Choroid plexus epithelial cell (primary cell): Measurements from ENCODE around the gene E4F1.
A peak's percentile ranks its signal among the peaks of the same experiment; 100 is the strongest.

Experiments used
- DNase-seq: peaks from one replicate; pipeline ENCODE4 v3.0.0-alpha.2; 2010; ENCODE audit warnings: low read depth
- H3K4me3 ChIP-seq: 2 replicates; pipeline ENCODE4 v1.5.1; 2011; ENCODE audit warnings: low read depth, mild to moderate bottlenecking, control low read depth, low read length, moderate library complexity
- CTCF ChIP-seq: conservative IDR thresholded peaks from 2 replicates; pipeline ENCODE4 v1.5.1; 2011; ENCODE audit warnings: low read depth, mild to moderate bottlenecking, control low read depth, inconsistent platforms, low read length, moderate library complexity

E4F1 gene

DNA sequence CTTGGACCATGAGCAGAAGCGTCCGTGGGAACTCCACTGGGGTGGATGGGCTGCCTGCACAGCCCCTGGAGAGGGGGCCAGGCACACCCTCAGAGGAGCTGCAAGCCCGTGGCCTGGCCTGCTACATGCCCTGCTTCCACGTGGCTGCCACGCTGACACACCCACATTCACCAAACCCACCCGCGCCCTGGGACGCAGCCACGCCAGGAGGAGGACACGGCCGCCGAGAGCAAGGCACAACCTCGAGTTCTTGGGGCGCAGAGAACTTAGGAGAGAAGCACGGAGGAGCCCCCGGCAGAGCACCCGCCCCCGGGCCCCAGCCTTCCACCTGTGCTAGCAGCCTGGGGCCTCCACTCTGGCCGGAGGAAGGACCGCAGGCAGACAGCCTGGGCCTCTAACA is 45.8 kb upstream of the E4F1 start:
- H3K4me3 ChIP-seq, result no peak overlapping the region
- TF ChIP-seq CTCF, result no peak
- DNase-seq, result no peak

DNA sequence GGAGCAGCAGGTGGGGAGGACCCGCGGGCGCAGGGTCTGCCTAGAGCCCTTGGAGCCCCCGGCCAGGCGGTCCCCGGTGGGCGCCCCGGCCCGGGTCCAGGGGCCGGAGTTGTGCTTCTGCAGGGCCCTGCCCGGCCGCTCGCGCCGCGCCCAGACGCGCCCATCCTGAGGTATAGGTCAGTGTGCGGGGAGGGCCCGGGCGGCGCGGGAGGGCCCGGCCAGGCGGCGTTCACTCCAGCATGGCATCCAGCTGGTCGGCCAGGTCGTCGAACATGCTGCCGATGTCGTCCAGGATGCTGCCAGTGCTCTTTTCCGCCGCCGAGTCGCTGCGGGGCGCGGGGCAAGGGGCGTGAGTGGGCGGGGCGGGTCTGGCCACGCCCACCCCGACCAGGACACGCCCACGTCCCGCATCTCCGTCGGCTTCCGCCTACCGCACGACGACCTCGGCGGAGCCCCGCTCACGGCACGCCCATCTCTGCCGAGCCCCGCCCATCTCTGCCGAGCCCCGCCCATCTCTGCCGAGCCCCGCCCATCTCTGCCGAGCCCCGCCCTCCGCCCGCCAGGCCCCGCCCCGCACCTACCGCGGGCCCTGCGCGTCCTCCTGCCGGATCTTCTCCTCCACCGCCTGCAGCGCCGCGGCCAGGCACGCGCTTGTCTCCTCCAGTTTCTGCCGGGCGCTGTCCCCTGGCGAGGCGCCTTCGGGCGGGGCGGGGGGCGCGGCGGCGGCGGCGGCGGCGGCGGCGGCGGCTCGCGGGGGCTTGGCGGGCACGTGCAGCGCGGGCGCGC is 44.9 kb upstream of the E4F1 start:
- peak; percentile 62 for DNase-seq
- no peak for TF ChIP-seq CTCF
- H3K4me3 ChIP-seq, result no peak overlapping the region

DNA sequence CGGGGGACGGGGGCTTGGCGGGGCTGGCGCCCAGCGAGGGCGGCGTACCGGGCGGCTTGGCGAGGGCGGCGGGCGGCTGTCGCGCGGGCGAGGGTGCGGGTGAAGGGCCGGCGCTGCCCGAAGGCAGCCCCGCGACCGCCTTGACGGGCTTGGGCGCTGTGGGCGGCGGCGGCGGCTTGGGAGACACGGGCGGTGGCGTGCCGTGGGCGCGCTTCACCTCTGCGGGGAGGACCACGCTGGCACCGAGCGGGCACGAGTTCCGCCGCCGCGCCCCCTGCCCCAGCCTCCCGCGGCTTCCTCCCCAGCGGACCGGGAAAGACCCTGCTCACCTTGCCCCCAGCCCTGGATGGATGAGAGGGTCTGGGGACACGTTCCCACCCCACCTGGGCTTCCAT is 44.3 kb upstream of the E4F1 start:
- no peak overlapping the region for H3K4me3 ChIP-seq
- no peak for DNase-seq
- no peak for TF ChIP-seq CTCF

DNA sequence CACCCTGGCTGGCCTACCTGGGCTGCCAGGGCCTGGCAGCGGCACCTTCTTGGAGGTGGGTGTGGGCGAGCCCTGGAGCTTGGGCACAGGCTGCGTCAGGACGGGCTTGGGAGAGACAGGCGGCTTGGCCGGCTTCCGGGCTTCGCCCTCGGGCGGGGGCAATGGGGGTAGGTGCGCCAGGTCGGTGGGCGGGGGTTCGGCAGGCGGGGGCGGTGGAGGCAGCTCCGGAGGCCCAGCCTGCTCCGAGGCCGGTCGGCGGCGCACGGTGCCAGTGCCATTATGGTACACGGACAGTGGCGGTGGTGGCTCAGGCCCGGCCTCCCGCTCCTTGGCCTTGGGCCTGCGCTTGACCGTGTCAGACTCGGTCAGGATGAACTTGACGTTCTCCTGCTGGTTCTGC is 43.8 kb upstream of the E4F1 start:
- no peak for TF ChIP-seq CTCF
- no peak overlapping the region for H3K4me3 ChIP-seq
- DNase-seq, result no peak

GRCh38 chr16:2180461-2180860 is 42.9 kb upstream of the E4F1 start:
- H3K4me3 ChIP-seq, result no peak overlapping the region
- no peak for DNase-seq
- TF ChIP-seq CTCF, result no peak

DNA sequence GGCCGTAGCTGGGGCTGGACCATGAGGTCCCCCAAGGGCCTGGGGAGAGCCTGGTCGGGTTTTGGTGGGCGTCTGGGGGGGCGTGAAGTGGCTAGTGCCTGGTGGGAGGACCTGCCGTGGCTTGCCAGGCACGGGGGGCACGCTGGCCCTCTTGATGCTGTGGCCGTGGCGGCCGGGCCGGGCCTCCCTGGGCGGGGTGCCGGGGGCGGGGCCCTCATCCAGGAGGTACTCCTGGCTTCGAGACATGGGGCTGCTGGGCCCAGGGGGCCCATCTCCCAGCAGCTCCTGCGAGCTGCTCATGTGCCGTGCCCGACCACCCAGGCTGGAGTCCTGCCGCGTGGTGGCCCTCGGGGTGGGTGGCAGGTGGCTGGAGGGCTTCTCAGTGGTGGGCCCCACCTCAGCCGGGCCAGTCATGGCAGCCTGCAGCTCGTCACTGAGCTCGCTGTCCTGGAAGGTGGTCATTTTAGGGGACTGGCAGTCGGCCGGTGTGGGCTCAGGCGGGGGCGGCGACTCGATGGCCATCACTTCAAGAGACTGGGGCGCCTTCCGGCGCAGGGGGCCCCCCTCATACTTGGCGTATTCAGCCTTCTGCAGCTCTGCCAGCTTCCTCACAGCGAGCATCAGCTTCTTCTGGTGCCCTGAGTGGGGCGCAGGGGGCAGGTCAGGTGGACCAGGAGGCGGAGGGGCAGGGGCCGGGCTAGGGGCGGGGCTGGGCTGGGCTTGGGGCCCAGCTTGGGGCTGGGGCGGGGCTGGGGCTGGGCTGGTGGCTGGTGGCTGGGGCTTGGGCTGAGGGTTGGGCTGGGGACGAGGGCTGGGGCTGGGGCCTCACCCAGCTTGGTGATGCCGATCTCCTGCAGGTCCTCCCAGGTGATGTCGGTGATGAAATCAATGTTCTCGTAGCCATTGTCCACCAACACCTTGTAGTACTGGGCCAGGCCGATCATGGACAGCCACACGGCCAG is 42.1 kb upstream of the E4F1 start:
- TF ChIP-seq CTCF, result no peak
- no peak for DNase-seq
- no peak overlapping the region for H3K4me3 ChIP-seq
